Measurements from ENCODE around the gene RALBP1. TPM values are rescaled to one million over a fixed set of nuclear protein-coding genes. Genes with fewer than 3 reads are reported as not detected.

RALBP1 gene
- polyA plus RNA-seq, 1 donor from 2014 or later = 30.0 TPM

DNA sequence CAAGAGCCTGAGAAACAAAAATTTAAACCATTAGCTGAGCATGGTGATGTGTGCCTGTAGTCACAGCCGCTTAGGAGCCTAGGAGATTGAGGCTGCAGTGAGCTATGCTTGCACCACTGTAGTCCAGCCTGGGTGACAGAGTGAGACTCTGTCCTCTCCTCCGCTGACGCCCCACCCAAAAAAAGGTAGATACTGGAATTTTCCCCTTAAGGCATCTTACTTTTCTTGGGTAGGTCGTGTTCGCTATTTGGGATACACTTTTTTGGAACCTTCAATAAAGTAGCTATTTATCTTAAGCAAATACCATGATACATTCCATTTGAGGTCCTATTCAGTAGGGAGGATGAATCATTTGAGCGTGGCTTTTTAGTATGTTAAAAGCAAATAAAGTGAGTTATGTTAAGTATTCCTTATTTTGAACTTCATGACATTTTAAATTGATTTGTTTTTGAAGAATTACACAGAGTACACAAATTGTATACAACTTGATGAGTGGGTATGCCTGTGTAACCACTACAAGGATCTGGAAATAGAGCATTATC is 38.7 kb downstream of the RALBP1 start:
- TF ChIP-seq MXI1 (conservative IDR thresholded peaks at IDR 0.05; ENCODE audit: poor library complexity, severe bottlenecking) = no peak
- TF ChIP-seq, protein P1, sequence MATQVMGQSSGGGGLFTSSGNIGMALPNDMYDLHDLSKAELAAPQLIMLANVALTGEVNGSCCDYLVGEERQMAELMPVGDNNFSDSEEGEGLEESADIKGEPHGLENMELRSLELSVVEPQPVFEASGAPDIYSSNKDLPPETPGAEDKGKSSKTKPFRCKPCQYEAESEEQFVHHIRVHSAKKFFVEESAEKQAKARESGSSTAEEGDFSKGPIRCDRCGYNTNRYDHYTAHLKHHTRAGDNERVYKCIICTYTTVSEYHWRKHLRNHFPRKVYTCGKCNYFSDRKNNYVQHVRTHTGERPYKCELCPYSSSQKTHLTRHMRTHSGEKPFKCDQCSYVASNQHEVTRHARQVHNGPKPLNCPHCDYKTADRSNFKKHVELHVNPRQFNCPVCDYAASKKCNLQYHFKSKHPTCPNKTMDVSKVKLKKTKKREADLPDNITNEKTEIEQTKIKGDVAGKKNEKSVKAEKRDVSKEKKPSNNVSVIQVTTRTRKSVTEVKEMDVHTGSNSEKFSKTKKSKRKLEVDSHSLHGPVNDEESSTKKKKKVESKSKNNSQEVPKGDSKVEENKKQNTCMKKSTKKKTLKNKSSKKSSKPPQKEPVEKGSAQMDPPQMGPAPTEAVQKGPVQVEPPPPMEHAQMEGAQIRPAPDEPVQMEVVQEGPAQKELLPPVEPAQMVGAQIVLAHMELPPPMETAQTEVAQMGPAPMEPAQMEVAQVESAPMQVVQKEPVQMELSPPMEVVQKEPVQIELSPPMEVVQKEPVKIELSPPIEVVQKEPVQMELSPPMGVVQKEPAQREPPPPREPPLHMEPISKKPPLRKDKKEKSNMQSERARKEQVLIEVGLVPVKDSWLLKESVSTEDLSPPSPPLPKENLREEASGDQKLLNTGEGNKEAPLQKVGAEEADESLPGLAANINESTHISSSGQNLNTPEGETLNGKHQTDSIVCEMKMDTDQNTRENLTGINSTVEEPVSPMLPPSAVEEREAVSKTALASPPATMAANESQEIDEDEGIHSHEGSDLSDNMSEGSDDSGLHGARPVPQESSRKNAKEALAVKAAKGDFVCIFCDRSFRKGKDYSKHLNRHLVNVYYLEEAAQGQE (IDR thresholded peaks at IDR 0.05; ENCODE audit: borderline replicate concordance) = no peak
- no peak for TF ChIP-seq SMC3 (conservative IDR thresholded peaks at IDR 0.05; ENCODE audit: poor library complexity)
- TF ChIP-seq EZH2 (IDR thresholded peaks at IDR 0.05; ENCODE audit: borderline replicate concordance, insufficient read depth, low read length, poor library complexity, severe bottlenecking) = no peak
- no peak for TF ChIP-seq RAD21 (conservative IDR thresholded peaks at IDR 0.05)
- no peak for TF ChIP-seq TAF1 (IDR thresholded peaks at IDR 0.05; ENCODE audit: low read depth)
- no peak for TF ChIP-seq POLR2AphosphoS5 (IDR thresholded peaks at IDR 0.05)
- no peak for TF ChIP-seq EP300 (conservative IDR thresholded peaks at IDR 0.05; ENCODE audit: poor library complexity, severe bottlenecking)
- TF ChIP-seq, protein P2, sequence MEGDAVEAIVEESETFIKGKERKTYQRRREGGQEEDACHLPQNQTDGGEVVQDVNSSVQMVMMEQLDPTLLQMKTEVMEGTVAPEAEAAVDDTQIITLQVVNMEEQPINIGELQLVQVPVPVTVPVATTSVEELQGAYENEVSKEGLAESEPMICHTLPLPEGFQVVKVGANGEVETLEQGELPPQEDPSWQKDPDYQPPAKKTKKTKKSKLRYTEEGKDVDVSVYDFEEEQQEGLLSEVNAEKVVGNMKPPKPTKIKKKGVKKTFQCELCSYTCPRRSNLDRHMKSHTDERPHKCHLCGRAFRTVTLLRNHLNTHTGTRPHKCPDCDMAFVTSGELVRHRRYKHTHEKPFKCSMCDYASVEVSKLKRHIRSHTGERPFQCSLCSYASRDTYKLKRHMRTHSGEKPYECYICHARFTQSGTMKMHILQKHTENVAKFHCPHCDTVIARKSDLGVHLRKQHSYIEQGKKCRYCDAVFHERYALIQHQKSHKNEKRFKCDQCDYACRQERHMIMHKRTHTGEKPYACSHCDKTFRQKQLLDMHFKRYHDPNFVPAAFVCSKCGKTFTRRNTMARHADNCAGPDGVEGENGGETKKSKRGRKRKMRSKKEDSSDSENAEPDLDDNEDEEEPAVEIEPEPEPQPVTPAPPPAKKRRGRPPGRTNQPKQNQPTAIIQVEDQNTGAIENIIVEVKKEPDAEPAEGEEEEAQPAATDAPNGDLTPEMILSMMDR (IDR thresholded peaks at IDR 0.05; ENCODE audit: poor library complexity, severe bottlenecking) = no peak
- H3K27ac ChIP-seq (ENCODE audit: low read length) = no peak overlapping the region

DNA sequence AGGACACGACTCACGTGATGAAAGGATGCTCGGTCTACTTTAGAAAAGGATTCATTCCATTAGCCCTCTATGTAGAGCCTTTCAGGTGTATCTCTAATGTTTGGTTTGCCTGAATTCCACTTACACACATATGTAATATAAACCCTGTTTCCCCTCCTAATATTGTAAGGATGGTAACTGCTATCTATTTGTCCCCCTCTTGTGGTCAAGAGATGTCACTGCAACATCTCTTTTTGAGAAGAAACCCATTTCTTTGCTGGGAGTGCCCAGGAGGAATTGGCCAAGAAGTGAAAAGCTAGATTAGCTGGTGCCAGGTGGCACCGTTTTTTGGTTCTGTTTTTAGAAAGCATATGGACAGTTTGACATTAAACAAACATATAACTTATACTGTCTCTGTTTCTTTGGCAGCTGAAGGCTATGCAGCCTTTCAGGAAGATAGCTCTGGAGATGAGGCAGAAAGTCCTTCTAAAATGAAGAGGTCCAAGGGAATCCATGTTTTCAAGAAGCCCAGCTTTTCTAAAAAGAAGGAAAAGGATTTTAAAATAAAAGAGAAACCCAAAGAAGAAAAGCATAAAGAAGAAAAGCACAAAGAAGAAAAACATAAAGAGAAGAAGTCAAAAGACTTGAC is 41.2 kb downstream of the RALBP1 start:
- no peak overlapping the region for H3K4me2 ChIP-seq (ENCODE audit: low read length)
- H2AFZ ChIP-seq (ENCODE audit: low read depth, low read length) = no peak overlapping the region
- H3K4me3 ChIP-seq (ENCODE audit: low read length) = no peak overlapping the region
- H3F3A ChIP-seq (ENCODE audit: insufficient read depth, low read length, poor library complexity, severe bottlenecking) = no peaks in the 10 kb centered on the region
- no peaks in the 10 kb centered on the region for H3K9me2 ChIP-seq (ENCODE audit: insufficient read depth, low read length)
- no peaks in the 10 kb centered on the region for H4K20me1 ChIP-seq (ENCODE audit: insufficient read depth)
- no peak for TF ChIP-seq MXI1 (conservative IDR thresholded peaks at IDR 0.05; ENCODE audit: poor library complexity, severe bottlenecking)
- peak; percentile 80 for TF ChIP-seq RAD21 (conservative IDR thresholded peaks at IDR 0.05)
- TF ChIP-seq, protein P1 (IDR thresholded peaks at IDR 0.05; ENCODE audit: borderline replicate concordance) = no peak
- peak; percentile 80 for TF ChIP-seq SMC3 (conservative IDR thresholded peaks at IDR 0.05; ENCODE audit: poor library complexity)
- TF ChIP-seq, protein P2 (IDR thresholded peaks at IDR 0.05; ENCODE audit: poor library complexity, severe bottlenecking) = peak; percentile 84
- H3K27ac ChIP-seq (ENCODE audit: low read length) = no peak overlapping the region
- H3K36me3 ChIP-seq (ENCODE audit: insufficient read depth, low read length) = no peaks in the 10 kb centered on the region
- H3K79me2 ChIP-seq (replicated peaks; ENCODE audit: insufficient read depth, low read length) = no peaks in the 10 kb centered on the region
- H3K27me3 ChIP-seq (ENCODE audit: insufficient read depth, low read depth, low read length) = no peaks in the 10 kb centered on the region
- H3K9ac ChIP-seq (ENCODE audit: low read length) = no peak overlapping the region
- H3K9me3 ChIP-seq (ENCODE audit: low read length) = no peaks in the 10 kb centered on the region

More for the DNA sequence above, 38.7 kb downstream of the RALBP1 start:
- Histone ChIP-seq H3K9me3 (ENCODE audit: low read length) (no peaks in the 10 kb centered on the region), H3K27me3 (ENCODE audit: insufficient read depth, low read depth, low read length) (no peaks in the 10 kb centered on the region), H3K4me3 (ENCODE audit: low read length) (no peak overlapping the region), H3K9ac (ENCODE audit: low read length) (no peak overlapping the region), H3K4me2 (ENCODE audit: low read length) (no peak overlapping the region), H3K9me2 (ENCODE audit: insufficient read depth, low read length) (no peaks in the 10 kb centered on the region), H3F3A (ENCODE audit: insufficient read depth, low read length, poor library complexity, severe bottlenecking) (no peaks in the 10 kb centered on the region), H3K79me2 (replicated peaks; ENCODE audit: insufficient read depth, low read length) (no peaks in the 10 kb centered on the region), H3K36me3 (ENCODE audit: insufficient read depth, low read length) (no peaks in the 10 kb centered on the region), H2AFZ (ENCODE audit: low read depth, low read length) (no peak overlapping the region), H4K20me1 (ENCODE audit: insufficient read depth) (no peaks in the 10 kb centered on the region)
